GM21390 (cell line): Measurements from ENCODE around the gene DOCK7.

ENCODE experiments used
- ATAC-seq: cut with Tn5 transposase; IDR thresholded peaks from one replicate; pipeline ENCODE4 v1.9.1; 2021; ENCODE audit not compliant: unreplicated experiment

Gene DOCK7

DNA sequence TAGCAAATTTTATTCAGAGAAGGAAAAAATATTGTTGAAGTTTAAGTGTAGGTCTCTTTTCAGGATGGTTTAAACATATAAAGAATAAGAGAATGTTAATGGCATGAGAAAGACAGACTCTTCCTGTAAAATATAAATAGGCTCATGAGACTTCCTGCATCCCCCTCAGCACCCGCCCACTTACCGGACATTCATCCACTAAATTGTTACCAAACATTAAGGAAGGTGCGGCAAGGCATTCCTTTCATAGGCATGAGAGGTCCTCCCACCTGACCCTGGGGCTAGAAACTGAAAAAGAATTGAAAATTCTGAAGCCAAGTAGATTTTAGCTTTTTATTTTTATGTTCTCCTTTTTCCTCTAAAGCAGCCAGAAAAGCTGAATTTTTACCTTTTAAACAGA, 261.9 kb downstream of the DOCK7 start:
- no peak for ATAC-seq

GRCh38 chr1:62425041-62425440, 263.1 kb downstream of the DOCK7 start:
- no peak for ATAC-seq

- no peak for ATAC-seq
These were observed 263.8 kb downstream of the DOCK7 start for GRCh38 chr1:62424411-62424810.

- no peak for ATAC-seq
These were observed 264.5 kb downstream of the DOCK7 start for GRCh38 chr1:62423580-62424242.

DNA sequence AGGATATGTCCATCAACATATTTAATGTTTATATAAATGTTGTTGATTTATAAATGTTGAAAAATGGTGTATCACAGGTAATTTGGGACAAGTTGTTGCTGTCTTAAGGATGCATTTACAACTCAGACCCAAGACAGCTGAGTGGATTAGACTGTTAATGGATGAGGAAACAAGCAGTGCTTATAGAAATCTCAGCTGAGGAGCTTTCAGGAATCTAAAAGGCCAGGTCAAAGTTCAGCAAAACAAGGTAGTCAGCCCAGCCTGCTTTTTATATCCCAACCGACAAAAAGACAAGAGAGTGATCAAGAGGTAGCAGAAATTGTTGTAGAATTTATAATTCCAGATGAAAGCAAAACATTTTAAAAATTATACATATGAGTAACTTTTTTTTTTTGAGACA, 268.0 kb downstream of the DOCK7 start:
- ATAC-seq: no peak

GRCh38 chr1:62417351-62417999, 270.7 kb downstream of the DOCK7 start:
- no peak for ATAC-seq

- ATAC-seq: no peak
These were observed 272.5 kb downstream of the DOCK7 start for GRCh38 chr1:62415687-62416086.

DNA sequence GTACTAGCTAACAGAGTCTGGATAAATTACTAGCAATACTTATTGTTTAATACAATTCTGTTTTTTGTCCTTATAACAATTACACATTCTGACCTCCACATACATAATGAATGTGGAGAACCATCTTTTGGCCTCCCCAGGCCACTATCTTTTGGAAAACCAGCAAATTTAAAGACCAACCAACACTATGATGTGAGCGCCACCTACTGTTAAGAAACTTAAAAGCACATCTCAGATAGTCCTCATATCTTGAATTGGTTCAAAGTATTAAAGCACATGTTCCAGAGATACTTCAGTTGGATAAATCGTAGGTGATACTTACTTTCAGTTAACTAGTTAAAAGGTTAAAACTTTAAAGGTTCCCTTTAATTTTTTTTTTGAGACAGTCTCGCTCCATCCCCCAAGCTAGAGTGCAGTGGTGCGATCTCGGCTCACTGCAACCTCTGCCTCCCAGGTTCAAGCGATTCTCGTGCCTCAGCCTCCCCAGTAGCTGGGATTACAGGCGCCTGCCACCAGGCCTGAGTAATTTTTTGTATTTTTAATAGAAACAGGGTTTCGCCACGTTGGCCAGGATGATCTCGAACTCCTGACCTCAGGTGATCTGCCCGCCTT, 280.7 kb downstream of the DOCK7 start:
- ATAC-seq: no peak

- ATAC-seq: no peak
These were observed 281.6 kb downstream of the DOCK7 start for GRCh38 chr1:62406576-62406975.

DNA sequence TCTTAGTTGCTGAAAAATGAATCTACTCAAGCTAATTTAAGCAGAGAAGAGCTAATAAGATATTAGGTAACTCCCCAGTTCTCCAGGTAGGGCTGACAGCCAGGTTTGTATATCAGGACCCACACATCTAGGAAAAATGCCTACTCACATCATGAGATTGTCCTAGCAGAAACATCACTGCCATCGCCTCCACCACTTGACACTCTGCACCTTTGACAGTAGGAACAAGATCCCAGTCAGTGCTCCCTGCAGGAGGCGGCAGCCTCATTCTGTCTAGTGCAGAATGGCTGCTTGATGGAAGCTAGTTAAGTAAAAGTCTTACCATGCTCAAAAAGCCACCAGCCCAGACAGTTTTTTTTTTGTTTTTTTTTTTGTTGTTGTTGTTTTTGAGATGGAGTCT, 282.9 kb downstream of the DOCK7 start:
- no peak for ATAC-seq
